Erythroblast (primary cell): Measurements from ENCODE around the gene MICAL3.

Source experiments
- DNase-seq, 2 experiments: peaks; one replicate each; lab custom pipeline; 2025; lab: John Stamatoyannopoulos, UW
- GATA1 ChIP-seq: IDR thresholded peaks from 2 replicates; pipeline ENCODE4 v1.6.1; 2011; ENCODE audit warnings: low read depth, mild to moderate bottlenecking, control low read depth, low read length, moderate library complexity
- POLR2A ChIP-seq: IDR thresholded peaks from 2 replicates; pipeline ENCODE4 v1.6.1; 2011; ENCODE audit warnings: mild to moderate bottlenecking, low read length

Gene MICAL3

GRCh38 chr22:17866127-17866526 lies 158.2 kb downstream of the MICAL3 start:
- TF ChIP-seq POLR2A (no peak), GATA1 (no peak)
- no peak for DNase-seq

GRCh38 chr22:17865183-17866055 lies 158.9 kb downstream of the MICAL3 start:
- TF ChIP-seq POLR2A (no peak), GATA1 (no peak)
- DNase-seq, result peak; percentile 71 to 75

DNA sequence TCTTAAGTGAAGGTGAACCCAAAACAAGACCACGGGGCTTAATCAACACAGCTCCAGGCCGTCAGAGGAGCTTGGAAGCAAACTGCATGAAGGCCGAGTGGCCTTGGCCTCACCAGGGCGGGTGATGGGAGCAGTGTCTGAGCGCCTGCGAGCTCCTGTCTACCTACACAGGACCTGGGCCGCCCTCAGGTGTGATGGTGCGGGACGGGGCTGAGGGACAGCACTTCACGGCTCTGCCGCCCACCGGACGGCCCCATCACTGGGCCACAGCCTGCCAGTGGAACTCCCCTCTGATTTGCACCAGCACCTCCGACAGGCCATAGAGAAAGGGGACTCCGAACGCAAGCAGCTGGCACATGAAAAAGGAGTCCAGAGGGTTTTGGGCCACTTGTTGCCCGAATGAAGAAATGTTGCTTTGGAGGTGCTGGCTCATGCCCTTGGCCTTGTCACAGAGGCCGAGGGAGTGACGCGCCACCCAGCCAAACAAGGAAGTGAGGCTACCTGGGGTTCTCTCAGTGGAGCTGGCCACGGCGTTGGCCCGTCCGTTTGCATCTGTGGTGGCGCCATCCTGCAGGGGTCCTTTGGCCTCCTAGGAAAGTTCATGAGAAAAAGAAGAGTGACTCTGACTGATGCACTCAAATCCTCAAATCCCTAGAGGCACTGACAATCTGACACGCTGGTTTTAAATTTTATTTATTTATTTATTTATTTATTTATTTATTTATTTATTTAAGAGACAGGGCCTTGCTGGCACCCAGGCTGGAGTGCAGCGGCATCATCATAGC lies 159.8 kb downstream of the MICAL3 start:
- DNase-seq, result no peak

GRCh38 chr22:17862646-17863181 lies 161.6 kb downstream of the MICAL3 start:
- no peak for DNase-seq
- no peak for TF ChIP-seq GATA1
- no peak for TF ChIP-seq POLR2A

More for the DNA sequence above, 159.8 kb downstream of the MICAL3 start:
- TF ChIP-seq GATA1, result no peak
- no peak for TF ChIP-seq POLR2A

GRCh38 chr22:17861909-17862308 lies 162.5 kb downstream of the MICAL3 start:
- no peak for TF ChIP-seq GATA1
- TF ChIP-seq POLR2A, result no peak
- DNase-seq, result no peak

DNA sequence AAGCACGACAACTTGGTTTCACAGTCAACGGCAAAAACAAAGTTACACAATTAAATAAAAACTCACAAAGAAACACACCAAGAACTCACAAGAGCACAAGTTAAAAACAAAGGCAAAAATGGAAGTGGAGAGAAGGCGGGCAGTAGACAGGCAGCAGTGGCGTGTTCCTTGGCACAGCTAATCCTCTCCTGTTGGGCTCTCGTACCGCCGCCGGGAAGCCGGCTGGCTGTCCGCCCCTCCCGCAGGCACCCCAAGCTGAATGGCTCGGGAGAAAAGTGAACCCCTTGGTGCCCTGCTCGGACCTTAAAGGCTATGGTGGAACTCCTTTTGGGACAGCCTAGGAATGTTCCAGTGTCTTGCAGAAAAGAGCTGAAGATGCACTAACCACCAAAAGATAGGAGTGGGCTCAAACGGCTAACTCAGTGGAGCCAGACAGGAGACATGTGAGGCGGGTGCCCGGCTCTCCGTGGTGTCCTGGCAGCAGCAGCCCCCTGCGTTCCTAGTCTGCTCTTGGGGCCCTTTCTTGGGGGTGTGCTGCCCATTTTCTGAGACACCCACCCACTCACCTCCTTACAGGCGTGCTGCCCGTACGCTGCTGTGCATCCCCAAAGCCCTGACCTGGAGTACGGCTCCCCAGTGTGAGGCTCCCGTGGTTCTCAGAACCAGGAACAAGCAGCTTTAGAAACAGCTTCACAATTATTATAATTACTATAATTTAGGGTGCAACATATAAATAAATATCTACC lies 164.0 kb downstream of the MICAL3 start:
- TF ChIP-seq POLR2A (no peak), GATA1 (no peak)
- no peak for DNase-seq

GRCh38 chr22:17858033-17858432 lies 166.3 kb downstream of the MICAL3 start:
- DNase-seq, result no peak

GRCh38 chr22:17855572-17856290 lies 168.6 kb downstream of the MICAL3 start:
- no peak for DNase-seq
- TF ChIP-seq GATA1, result no peak
- no peak for TF ChIP-seq POLR2A

More at GRCh38 chr22:17858033-17858432, 166.3 kb downstream of the MICAL3 start:
- TF ChIP-seq POLR2A (no peak), GATA1 (no peak)

DNA sequence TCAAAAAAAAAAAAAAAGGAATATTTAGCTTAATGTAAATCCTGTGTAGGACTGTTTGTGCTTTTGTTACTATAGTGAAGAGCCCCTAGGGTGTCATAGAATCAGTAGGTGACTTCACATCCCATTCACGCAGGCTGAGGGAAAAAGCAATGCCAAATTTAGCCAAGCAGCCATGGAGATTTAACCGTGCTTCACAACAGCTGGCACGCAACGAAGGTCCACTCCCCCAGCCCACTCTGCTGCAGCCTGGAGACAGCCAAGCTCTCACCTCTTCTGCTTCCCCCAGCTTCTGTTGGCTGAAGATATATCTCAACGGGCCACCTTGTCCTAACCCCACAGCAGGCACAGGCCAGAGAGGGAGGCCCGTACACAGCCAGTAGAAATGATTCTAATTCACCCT lies 171.3 kb downstream of the MICAL3 start:
- no peak for TF ChIP-seq POLR2A
- DNase-seq, result peak in 1 of 2 experiments; percentile 12

DNA sequence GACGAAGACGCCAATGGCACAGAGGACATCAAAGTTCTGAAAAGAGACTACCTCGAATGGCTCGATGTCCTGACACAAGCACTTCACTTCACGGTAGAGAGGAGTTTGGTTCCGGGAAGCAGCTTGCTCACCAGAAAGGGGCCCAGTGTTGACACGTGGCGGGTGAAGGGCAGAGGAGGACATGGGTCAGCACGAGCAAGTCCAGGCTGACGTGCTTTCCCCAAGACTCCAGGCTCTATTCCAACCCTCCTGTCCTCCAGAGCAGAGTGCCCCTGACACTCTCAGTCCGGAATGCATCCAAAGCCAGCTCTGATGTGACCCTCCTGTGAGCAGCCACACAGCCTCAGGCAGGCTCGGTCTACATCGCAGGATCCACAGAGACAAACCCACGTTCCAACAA lies 172.6 kb downstream of the MICAL3 start:
- TF ChIP-seq GATA1 (no peak), POLR2A (no peak)

GRCh38 chr22:17847360-17848078 lies 176.8 kb downstream of the MICAL3 start:
- no peak for TF ChIP-seq GATA1
- TF ChIP-seq POLR2A, result no peak
- DNase-seq, result peak; percentile 61

More for the DNA sequence above, 172.6 kb downstream of the MICAL3 start:
- no peak for DNase-seq

DNA sequence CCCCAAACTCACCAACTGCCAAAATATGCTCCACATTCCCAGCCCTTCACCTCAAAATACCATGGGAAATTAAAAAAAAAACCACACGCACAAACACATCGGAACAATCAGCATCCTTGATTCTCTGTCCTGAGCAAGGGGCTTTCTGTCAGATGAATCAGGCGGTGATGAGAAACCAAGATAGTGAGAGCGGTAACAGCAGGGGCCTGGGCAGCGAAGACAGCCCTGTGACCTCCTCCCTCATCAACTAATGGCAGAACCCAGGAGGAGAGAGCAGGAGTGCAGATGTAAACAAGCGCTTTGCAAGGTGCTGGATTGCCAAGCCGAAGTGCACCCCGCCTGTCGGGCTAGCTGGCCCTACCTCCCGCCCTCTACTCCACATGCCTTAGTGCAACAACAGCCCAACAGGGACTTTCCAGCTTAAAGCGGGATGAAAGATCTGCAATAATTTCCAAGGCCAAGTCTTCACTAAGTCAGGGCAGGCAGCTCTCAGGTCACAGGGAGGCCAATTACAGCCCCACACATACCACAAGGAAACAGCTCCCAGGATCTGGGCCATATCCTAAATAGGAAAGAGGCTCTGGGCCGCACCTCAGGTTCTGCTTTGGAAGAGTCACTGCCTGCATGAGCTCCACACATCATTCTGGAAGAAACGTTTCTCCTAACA lies 177.9 kb downstream of the MICAL3 start:
- TF ChIP-seq GATA1 (no peak), POLR2A (no peak)
- DNase-seq, result no peak
